Activated CD4-positive, alpha-beta T cell treated with anti-CD3 and anti-CD28 coated beads for 48 hours (primary cell): Measurements from ENCODE around the gene FOXB2.
"Not testable (repeated sequence)": the region's sequence is repeated elsewhere in the genome, so short reads cannot be mapped to it uniquely, and the experiment has no call there.

Experiments used
- DNase-seq: peaks from one replicate; pipeline ENCODE4 v3.0.0-alpha.2; 2020

Gene FOXB2

GRCh38 chr9:77019236-77019925 is at the start of gene FOXB2:
TSS of gene FOXB2 (plus strand) at chr9:77019655. CDS start at chr9:77019655, 0 bp downstream.
- DNase-seq: peak; percentile 36

- DNase-seq: no peak
Measured at GRCh38 chr9:76969716-76970115, 49.7 kb upstream of the FOXB2 start.

- DNase-seq: not testable (repeated sequence)
Measured at GRCh38 chr9:76978831-76979230, 40.6 kb upstream of the FOXB2 start.

GRCh38 chr9:76980566-76980965 is 38.9 kb upstream of the FOXB2 start:
- no peak for DNase-seq

GRCh38 chr9:76984486-76984885 is 35.0 kb upstream of the FOXB2 start:
- no peak for DNase-seq

GRCh38 chr9:76985581-76985980 is 33.9 kb upstream of the FOXB2 start:
- no peak for DNase-seq

- no peak for DNase-seq
Measured at GRCh38 chr9:76987594-76988200, 31.8 kb upstream of the FOXB2 start.

- DNase-seq: no peak
Measured at GRCh38 chr9:76988941-76989340, 30.5 kb upstream of the FOXB2 start.

GRCh38 chr9:76989501-76989900 is 30.0 kb upstream of the FOXB2 start:
- no peak for DNase-seq

GRCh38 chr9:76996700-76997099 is 22.8 kb upstream of the FOXB2 start:
- DNase-seq: peak; percentile 21

- DNase-seq: no peak
Measured at GRCh38 chr9:76999261-76999660, 20.2 kb upstream of the FOXB2 start.

- no peak for DNase-seq
Measured at GRCh38 chr9:77000330-77000729, 19.1 kb upstream of the FOXB2 start.

GRCh38 chr9:77003366-77003765 is 16.1 kb upstream of the FOXB2 start:
- no peak for DNase-seq

GRCh38 chr9:77005216-77005615 is 14.2 kb upstream of the FOXB2 start:
- DNase-seq: no peak

GRCh38 chr9:77010527-77010926 is 8.9 kb upstream of the FOXB2 start:
- no peak for DNase-seq

- peak; percentile 83 for DNase-seq
Measured at GRCh38 chr9:77011973-77012821, 7.3 kb upstream of the FOXB2 start.

GRCh38 chr9:77013206-77013931 is 6.1 kb upstream of the FOXB2 start:
- no peak for DNase-seq

GRCh38 chr9:77013932-77014596 is 5.4 kb upstream of the FOXB2 start:
- DNase-seq: no peak

GRCh38 chr9:77014597-77015263 is 4.7 kb upstream of the FOXB2 start:
- DNase-seq: no peak

- DNase-seq: no peak
Measured at GRCh38 chr9:77015327-77016048, 4.0 kb upstream of the FOXB2 start.

- DNase-seq: no peak
Measured at GRCh38 chr9:77016121-77016525, 3.3 kb upstream of the FOXB2 start.
